AG04450 (cell line): ENCODE measurements around the gene SASH3. TPM values are rescaled to one million over a fixed set of nuclear protein-coding genes. Genes with fewer than 3 reads are reported as not detected.

Source experiments
- CTCF ChIA-PET: fragments of 300-600, 350-600 bp; formaldehyde crosslinking; extraction: SDS; loops from one replicate; lab custom pipeline; 2022; ENCODE audit warnings: antibody characterized with exemption, inconsistent platforms; lab: Charles Lee
- POLR2A ChIA-PET: fragments of 350-600 bp; formaldehyde crosslinking; extraction: SDS; loops from one replicate; lab custom pipeline; 2021; ENCODE audit warnings: antibody characterized with exemption, inconsistent platforms; lab: Yijun Ruan, JAX
- DNase-seq: peaks from one replicate; pipeline ENCODE4 v3.0.0-alpha.2; 2011; ENCODE audit warnings: low read depth, low spot score
- H3K27ac ChIP-seq: one replicate; pipeline ENCODE4 v1.5.1; 2012; ENCODE audit warnings: low read depth, low read length, control low read depth
- H3K27me3 ChIP-seq: one replicate; pipeline ENCODE4 v1.6.0; 2012; ENCODE audit warnings: low read length; ENCODE audit not compliant: control insufficient read depth, insufficient read depth
- H3K4me3 ChIP-seq: 2 replicates; pipeline ENCODE4 v1.5.1; 2011; ENCODE audit warnings: mild to moderate bottlenecking, low read depth, low read length, control low read depth
- H3K9me3 ChIP-seq: 2 replicates; pipeline ENCODE4 v1.5.1; 2012; ENCODE audit warnings: low read length; ENCODE audit not compliant: control insufficient read depth, insufficient read depth
- CTCF ChIP-seq: IDR thresholded peaks from 2 replicates; pipeline ENCODE4 v1.5.1; 2011; ENCODE audit warnings: low read depth, low read length, control low read depth, inconsistent platforms
- polyA plus RNA-seq: library from polyadenylated mRNA; depleted of rRNA; stranded (reverse); fragments of >200 nt; gene quantifications from 2 replicates; pipeline ENCODE4 v1.2.3, GENCODE V29; 2011

Gene SASH3
- polyA plus RNA-seq, 1 experiment: not detected

DNA sequence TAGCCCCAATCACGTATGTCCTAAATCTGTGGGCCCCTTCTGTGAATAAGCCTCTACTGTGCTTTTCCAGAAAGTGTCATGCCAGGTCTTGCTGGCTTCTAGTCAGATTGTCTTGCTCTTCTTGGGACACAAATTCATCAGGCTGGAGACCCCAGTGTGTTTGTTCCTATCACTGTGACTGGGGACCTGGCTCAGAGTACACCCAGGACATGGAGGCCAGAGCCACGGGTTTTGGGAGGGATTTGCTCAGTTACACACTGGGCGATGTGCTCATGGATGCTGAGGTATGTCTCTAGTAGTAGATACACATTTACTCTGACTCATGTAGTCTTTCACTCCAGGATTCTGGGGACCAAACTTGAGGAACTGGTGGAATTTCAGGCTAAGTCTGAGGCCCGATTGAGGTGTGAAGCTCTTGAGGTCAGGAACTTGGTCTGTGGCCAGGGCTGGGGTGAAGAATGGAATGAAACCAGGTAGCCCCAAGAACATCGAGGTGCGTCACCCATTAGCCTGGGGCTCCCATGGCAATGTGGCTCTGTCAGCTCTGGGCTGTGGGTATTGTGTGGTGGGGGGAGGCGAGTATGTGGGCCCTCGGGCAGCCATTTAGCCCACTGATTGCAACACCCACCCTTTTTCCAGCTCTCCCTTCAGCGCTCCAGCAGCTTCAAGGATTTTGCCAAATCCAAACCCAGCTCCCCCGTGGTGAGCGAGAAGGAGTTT, 7.7 kb downstream of the SASH3 start:
- ChIA-PET POLR2A (no interaction called here), CTCF (no interaction called here)
- Histone ChIP-seq H3K4me3 (no peak overlapping the region), H3K27ac (no peak overlapping the region), H3K27me3 (peaks cover 3% of the 10 kb centered on the region), H3K9me3 (no peaks in the 10 kb centered on the region)
- TF ChIP-seq CTCF: no peak
- no peak for DNase-seq

GRCh38 chrX:129788527-129788926, 8.8 kb downstream of the SASH3 start:
- no peaks in the 10 kb centered on the region for H3K9me3 ChIP-seq
- no peak overlapping the region for H3K27ac ChIP-seq
- no peak for DNase-seq
- H3K4me3 ChIP-seq: no peak overlapping the region
- no peak for TF ChIP-seq CTCF
- no peaks in the 10 kb centered on the region for H3K27me3 ChIP-seq
- POLR2A ChIA-PET: no interaction called here
- CTCF ChIA-PET: no interaction called here

DNA sequence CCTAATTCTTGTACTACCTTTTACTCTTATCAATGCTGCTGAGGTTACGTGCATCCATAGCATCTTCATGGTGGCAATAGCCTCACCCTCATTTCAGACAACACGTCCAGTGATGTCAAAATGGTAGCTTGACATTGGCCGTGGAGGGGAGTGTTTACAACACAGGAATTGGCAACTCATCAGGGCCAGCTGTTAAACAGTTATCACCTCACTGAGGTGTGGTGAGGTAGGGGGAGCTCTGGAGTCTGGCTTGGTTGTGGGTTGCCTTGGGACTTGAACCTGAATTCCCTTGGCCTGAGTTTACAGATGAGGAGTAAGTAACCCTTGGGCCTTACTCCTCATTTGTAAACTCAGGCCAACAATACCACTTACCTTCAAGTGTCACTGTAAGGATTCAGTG, 10.4 kb downstream of the SASH3 start:
- H3K27ac ChIP-seq: no peak overlapping the region
- no peaks in the 10 kb centered on the region for H3K27me3 ChIP-seq
- ChIA-PET POLR2A (no interaction called here), CTCF (no interaction called here)
- TF ChIP-seq CTCF: no peak
- DNase-seq: no peak
- H3K4me3 ChIP-seq: no peak overlapping the region
- no peaks in the 10 kb centered on the region for H3K9me3 ChIP-seq

- Histone ChIP-seq H3K4me3 (no peak overlapping the region), H3K9me3 (no peaks in the 10 kb centered on the region), H3K27me3 (no peaks in the 10 kb centered on the region), H3K27ac (no peak overlapping the region)
- DNase-seq: no peak
- no peak for TF ChIP-seq CTCF
- ChIA-PET CTCF (no interaction called here), POLR2A (no interaction called here)
Observed at GRCh38 chrX:129790808-129791207, 11.1 kb downstream of the SASH3 start.

DNA sequence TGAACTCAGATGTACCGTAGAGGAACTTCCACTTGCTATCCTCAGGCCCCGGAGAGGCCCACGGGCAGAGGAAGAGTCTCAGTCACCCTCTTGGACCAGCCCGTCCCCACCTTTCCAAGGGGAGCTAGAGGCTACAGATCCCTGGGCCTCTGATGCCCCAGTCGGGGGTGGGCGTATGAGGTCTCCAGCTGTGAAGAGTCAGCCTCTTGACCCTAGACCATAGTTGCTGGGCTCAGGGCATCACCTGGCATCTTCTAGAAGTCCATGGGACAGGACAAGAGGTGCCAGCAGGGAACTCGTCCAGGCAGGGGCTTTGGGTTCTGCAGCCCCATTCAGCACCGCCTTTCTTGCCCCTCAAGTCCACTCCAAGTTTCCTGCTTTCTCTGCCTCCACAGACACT, 11.6 kb downstream of the SASH3 start:
- no peak for TF ChIP-seq CTCF
- ChIA-PET CTCF (no interaction called here), POLR2A (no interaction called here)
- no peak overlapping the region for H3K27ac ChIP-seq
- no peak overlapping the region for H3K4me3 ChIP-seq
- no peak for DNase-seq
- no peaks in the 10 kb centered on the region for H3K9me3 ChIP-seq
- no peaks in the 10 kb centered on the region for H3K27me3 ChIP-seq
